GM18517 (cell line): ENCODE data around the gene POLR2L.

Experiments
- ATAC-seq: cut with Tn5 transposase; IDR thresholded peaks from one replicate; pipeline ENCODE4 v1.9.1; 2021; ENCODE audit warnings: mild to moderate bottlenecking, moderate library complexity; ENCODE audit not compliant: unreplicated experiment

Gene POLR2L

GRCh38 chr11:839875-840617, 2.3 kb downstream of the POLR2L start:
- no peak for ATAC-seq

- ATAC-seq = no peak
Observed at GRCh38 chr11:839280-839623, 3.1 kb downstream of the POLR2L start.

GRCh38 chr11:838441-839279, 3.7 kb downstream of the POLR2L start:
- no peak for ATAC-seq

GRCh38 chr11:837990-838307, 4.4 kb downstream of the POLR2L start:
- ATAC-seq = no peak

GRCh38 chr11:837189-837989, 4.9 kb downstream of the POLR2L start:
- ATAC-seq = no peak

GRCh38 chr11:836700-837099, 5.6 kb downstream of the POLR2L start:
- no peak for ATAC-seq

GRCh38 chr11:836274-836673, 6.1 kb downstream of the POLR2L start:
- ATAC-seq = no peak

- no peak for ATAC-seq
Observed at GRCh38 chr11:834371-835316, 7.7 kb downstream of the POLR2L start.

- ATAC-seq = no peak
Observed at GRCh38 chr11:833849-834311, 8.4 kb downstream of the POLR2L start.

GRCh38 chr11:833114-833791, 9.1 kb downstream of the POLR2L start:
- no peak for ATAC-seq

GRCh38 chr11:832529-833113, 9.7 kb downstream of the POLR2L start, which contains the start of gene CD151:
CD151 (plus strand) TSS chr11:832952; CDS start chr11:836070, 3,118 bp downstream.
- ATAC-seq = no peak

- no peak for ATAC-seq
Observed at GRCh38 chr11:831961-832528, 10.3 kb downstream of the POLR2L start.

- ATAC-seq = no peak
Observed at GRCh38 chr11:831118-831864, 11.0 kb downstream of the POLR2L start.

- ATAC-seq = no peak
Observed at GRCh38 chr11:830295-831117, 11.8 kb downstream of the POLR2L start.

- no peak for ATAC-seq
Observed at GRCh38 chr11:829847-830294, 12.5 kb downstream of the POLR2L start.

- ATAC-seq = no peak
Observed at GRCh38 chr11:829176-829846, 13.0 kb downstream of the POLR2L start.
